Measurements from ENCODE around the gene FARP2.

Gene FARP2

DNA sequence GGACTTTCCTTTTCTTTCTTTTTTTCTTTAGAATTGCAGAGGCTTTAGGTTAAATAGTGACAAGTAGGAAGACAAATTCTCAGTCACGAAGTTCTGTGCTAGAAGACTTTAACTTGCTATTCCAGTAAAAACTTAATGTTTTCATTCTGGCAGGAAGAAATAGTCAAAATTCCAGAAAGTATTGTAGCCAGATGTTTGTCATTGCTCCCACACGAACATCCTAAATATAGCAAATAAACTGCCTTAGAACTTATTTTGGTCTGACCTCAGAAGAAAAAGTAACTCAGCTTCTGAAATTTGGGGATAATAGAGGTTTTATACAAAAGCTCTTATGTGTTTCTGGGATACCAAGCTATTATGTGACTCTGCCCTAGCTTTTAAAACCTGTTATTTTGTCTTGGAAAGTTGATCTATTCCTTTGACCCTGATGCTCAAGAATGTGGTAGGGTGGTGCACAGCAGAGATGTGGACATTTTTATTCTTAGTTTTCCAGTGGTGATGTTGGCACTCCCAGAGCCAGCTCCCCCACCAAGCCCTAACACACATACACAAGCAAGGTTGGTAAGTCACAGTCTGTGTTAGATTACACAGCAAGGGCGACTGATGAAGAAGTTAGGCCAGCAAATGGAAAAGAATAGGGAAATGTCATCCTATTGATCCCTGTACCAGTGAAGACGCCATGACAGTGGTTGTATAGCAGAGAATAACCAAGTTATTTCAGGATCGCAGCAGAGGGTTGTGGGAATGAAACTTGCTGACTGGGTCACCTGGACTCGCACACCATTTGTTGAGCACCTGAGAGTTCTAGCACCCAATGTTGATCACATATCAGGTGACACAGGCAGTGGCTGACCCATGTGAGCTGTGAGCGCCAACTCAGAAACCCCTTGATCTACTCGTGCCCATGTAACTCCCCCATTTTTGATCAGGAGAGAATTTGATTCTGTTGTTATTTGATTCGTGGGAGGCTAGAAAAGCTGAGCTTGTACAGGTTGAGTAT lies 23.7 kb downstream of the FARP2 start:
- TF ChIP-seq TCF12 (IDR thresholded peaks at IDR 0.05; ENCODE audit: low read depth) (no peak), EP300 (IDR thresholded peaks at IDR 0.05; ENCODE audit: borderline replicate concordance) (no peak), EGR1 (IDR thresholded peaks at IDR 0.05) (no peak), TEAD4 (IDR thresholded peaks at IDR 0.05) (no peak), RAD21 (IDR thresholded peaks at IDR 0.05; ENCODE audit: low read depth) (no peak), FOXM1 (IDR thresholded peaks at IDR 0.05; ENCODE audit: borderline replicate concordance, low read depth) (no peak)
- TF ChIP-seq, protein P1, sequence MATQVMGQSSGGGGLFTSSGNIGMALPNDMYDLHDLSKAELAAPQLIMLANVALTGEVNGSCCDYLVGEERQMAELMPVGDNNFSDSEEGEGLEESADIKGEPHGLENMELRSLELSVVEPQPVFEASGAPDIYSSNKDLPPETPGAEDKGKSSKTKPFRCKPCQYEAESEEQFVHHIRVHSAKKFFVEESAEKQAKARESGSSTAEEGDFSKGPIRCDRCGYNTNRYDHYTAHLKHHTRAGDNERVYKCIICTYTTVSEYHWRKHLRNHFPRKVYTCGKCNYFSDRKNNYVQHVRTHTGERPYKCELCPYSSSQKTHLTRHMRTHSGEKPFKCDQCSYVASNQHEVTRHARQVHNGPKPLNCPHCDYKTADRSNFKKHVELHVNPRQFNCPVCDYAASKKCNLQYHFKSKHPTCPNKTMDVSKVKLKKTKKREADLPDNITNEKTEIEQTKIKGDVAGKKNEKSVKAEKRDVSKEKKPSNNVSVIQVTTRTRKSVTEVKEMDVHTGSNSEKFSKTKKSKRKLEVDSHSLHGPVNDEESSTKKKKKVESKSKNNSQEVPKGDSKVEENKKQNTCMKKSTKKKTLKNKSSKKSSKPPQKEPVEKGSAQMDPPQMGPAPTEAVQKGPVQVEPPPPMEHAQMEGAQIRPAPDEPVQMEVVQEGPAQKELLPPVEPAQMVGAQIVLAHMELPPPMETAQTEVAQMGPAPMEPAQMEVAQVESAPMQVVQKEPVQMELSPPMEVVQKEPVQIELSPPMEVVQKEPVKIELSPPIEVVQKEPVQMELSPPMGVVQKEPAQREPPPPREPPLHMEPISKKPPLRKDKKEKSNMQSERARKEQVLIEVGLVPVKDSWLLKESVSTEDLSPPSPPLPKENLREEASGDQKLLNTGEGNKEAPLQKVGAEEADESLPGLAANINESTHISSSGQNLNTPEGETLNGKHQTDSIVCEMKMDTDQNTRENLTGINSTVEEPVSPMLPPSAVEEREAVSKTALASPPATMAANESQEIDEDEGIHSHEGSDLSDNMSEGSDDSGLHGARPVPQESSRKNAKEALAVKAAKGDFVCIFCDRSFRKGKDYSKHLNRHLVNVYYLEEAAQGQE (IDR thresholded peaks at IDR 0.05; ENCODE audit: low read depth): no peak
- TF ChIP-seq, protein P2, sequence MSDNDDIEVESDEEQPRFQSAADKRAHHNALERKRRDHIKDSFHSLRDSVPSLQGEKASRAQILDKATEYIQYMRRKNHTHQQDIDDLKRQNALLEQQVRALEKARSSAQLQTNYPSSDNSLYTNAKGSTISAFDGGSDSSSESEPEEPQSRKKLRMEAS (IDR thresholded peaks at IDR 0.05): no peak

DNA sequence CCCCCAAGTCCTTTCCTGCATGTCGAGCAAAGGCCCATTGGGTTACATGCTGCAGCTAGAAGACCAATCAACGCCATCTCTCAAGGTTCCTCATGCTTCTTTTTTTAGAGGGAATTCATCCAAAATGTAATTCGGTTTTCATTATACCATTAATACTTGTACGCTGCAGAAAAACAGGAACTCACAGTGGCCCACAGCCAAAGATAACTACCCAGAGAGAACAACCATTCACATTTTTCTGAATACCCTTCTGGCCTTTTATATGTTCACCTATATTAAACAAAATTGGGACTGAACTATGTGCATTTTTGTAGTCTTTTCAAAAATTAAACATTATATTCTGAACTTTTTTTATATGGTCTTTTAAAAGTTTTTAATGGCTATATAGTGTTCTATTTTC lies 25.8 kb downstream of the FARP2 start:
- no peak for TF ChIP-seq RAD21 (IDR thresholded peaks at IDR 0.05; ENCODE audit: low read depth)
- no peak for TF ChIP-seq TEAD4 (IDR thresholded peaks at IDR 0.05)
- TF ChIP-seq NFIC (IDR thresholded peaks at IDR 0.05): no peak
- no peak for TF ChIP-seq ZBTB7A (IDR thresholded peaks at IDR 0.05; ENCODE audit: low read depth)
- TF ChIP-seq TAF1 (IDR thresholded peaks at IDR 0.05; ENCODE audit: low read depth): no peak

DNA sequence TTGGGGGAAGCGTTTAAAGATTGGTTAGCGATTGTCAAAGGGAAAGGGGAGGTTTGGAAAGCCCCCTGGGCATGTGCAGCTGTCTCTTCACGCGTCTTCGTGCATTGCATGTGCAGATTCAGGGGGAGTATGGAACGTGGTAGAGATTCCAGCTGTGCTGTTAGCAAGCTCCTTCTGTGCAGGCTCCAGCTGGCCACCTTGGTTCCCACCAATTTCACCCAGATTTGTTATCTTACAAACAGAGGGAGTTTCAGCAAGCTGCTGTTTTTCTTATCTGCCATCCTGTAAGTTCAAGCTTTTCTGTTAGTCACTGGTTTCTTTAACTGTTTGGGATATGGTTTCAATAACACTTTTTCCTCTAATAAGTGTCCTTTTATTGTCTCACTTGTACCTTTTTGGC lies 30.4 kb downstream of the FARP2 start:
- TF ChIP-seq, protein P1 (IDR thresholded peaks at IDR 0.05; ENCODE audit: low read depth): no peak
- no peak for TF ChIP-seq EGR1 (IDR thresholded peaks at IDR 0.05)
- no peak for TF ChIP-seq RAD21 (IDR thresholded peaks at IDR 0.05; ENCODE audit: low read depth)
- TF ChIP-seq, protein P3, sequence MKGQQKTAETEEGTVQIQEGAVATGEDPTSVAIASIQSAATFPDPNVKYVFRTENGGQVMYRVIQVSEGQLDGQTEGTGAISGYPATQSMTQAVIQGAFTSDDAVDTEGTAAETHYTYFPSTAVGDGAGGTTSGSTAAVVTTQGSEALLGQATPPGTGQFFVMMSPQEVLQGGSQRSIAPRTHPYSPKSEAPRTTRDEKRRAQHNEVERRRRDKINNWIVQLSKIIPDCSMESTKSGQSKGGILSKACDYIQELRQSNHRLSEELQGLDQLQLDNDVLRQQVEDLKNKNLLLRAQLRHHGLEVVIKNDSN (IDR thresholded peaks at IDR 0.05): no peak
- no peak for TF ChIP-seq NFIC (IDR thresholded peaks at IDR 0.05)
- no peak for TF ChIP-seq YY1 (IDR thresholded peaks at IDR 0.05; ENCODE audit: low read depth)
- TF ChIP-seq CREB1 (IDR thresholded peaks at IDR 0.05; ENCODE audit: low read depth): no peak
- no peak for TF ChIP-seq EP300 (IDR thresholded peaks at IDR 0.05; ENCODE audit: borderline replicate concordance)
- no peak for TF ChIP-seq TEAD4 (IDR thresholded peaks at IDR 0.05)
- no peak for TF ChIP-seq TCF12 (IDR thresholded peaks at IDR 0.05; ENCODE audit: low read depth)
- TF ChIP-seq TAF1 (IDR thresholded peaks at IDR 0.05; ENCODE audit: low read depth): no peak
- no peak for TF ChIP-seq ZBTB7A (IDR thresholded peaks at IDR 0.05; ENCODE audit: low read depth)
- no peak for TF ChIP-seq CEBPB (IDR thresholded peaks at IDR 0.05)
- TF ChIP-seq FOXM1 (IDR thresholded peaks at IDR 0.05; ENCODE audit: borderline replicate concordance, low read depth): no peak
- TF ChIP-seq, protein P2 (IDR thresholded peaks at IDR 0.05): no peak

DNA sequence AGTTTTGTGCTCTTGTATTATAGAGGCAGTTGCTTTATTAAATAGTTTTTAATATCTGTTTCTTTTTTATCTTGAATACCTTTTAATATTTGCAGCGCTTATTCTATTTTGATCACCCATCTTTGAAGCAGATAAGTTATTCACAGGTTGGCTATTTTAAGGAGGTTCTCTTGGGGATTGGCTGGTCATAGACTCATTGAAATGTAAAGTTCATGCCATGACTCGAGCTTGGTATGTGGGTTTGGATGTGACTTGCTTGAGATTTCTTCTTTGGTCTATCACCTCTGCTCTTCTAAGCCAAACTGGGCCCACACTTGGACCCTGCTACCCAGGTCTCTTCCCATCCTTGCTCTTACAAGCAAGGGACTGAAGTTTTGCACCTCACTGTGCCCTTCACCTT lies 33.6 kb downstream of the FARP2 start:
- TF ChIP-seq RAD21 (IDR thresholded peaks at IDR 0.05; ENCODE audit: low read depth) (no peak), NFIC (IDR thresholded peaks at IDR 0.05) (no peak), EP300 (IDR thresholded peaks at IDR 0.05; ENCODE audit: borderline replicate concordance) (no peak), TCF12 (IDR thresholded peaks at IDR 0.05; ENCODE audit: low read depth) (no peak), CREB1 (IDR thresholded peaks at IDR 0.05; ENCODE audit: low read depth) (no peak), ZBTB7A (IDR thresholded peaks at IDR 0.05; ENCODE audit: low read depth) (no peak), EGR1 (IDR thresholded peaks at IDR 0.05) (no peak), TAF1 (IDR thresholded peaks at IDR 0.05; ENCODE audit: low read depth) (no peak), YY1 (IDR thresholded peaks at IDR 0.05; ENCODE audit: low read depth) (no peak), FOXM1 (IDR thresholded peaks at IDR 0.05; ENCODE audit: borderline replicate concordance, low read depth) (no peak), TEAD4 (IDR thresholded peaks at IDR 0.05) (no peak), CEBPB (IDR thresholded peaks at IDR 0.05) (no peak)
- TF ChIP-seq, protein P2 (IDR thresholded peaks at IDR 0.05): no peak
- TF ChIP-seq, protein P3 (IDR thresholded peaks at IDR 0.05): no peak
- TF ChIP-seq, protein P1 (IDR thresholded peaks at IDR 0.05; ENCODE audit: low read depth): no peak

Data from Ishikawa (cell line).